NB4 (cell line): Measurements from ENCODE around the gene RFTN1.

Source experiments
- CTCF ChIP-seq: IDR thresholded peaks from one replicate; pipeline ENCODE4 v1.5.1; 2012; ENCODE audit warnings: low read depth, low read length
- MYC ChIP-seq: IDR thresholded peaks from 2 replicates; pipeline ENCODE4 v1.6.1; 2011; ENCODE audit warnings: low read depth, low read length
- POLR2A ChIP-seq: IDR thresholded peaks from 2 replicates; pipeline ENCODE4 v1.6.1; 2011; ENCODE audit warnings: mild to moderate bottlenecking; ENCODE audit not compliant: insufficient read length; ENCODE audit errors: extremely low read depth
- TF ChIP-seq, protein P1 (sequence below): IDR thresholded peaks from 2 replicates; pipeline ENCODE4 v1.6.1; 2011; ENCODE audit warnings: low read depth, low read length

- TF ChIP-seq CTCF (no peak), POLR2A (no peak), MYC (no peak)
- TF ChIP-seq, protein P1, sequence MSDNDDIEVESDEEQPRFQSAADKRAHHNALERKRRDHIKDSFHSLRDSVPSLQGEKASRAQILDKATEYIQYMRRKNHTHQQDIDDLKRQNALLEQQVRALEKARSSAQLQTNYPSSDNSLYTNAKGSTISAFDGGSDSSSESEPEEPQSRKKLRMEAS = no peak
Measured at GRCh38 chr3:16313886-16314645, 199.4 kb downstream of the RFTN1 start.
